AG10803 (cell line): ENCODE data around the gene STARD3.

Experiments used
- DNase-seq: peaks from one replicate; pipeline ENCODE4 v3.0.0; 2010; ENCODE audit warnings: low read depth
- H3K4me3 ChIP-seq: 2 replicates; pipeline ENCODE4 v1.5.1; 2011; ENCODE audit warnings: mild to moderate bottlenecking, low read length, control low read depth
- CTCF ChIP-seq: conservative IDR thresholded peaks from 2 replicates; pipeline ENCODE4 v1.5.1; 2011; ENCODE audit warnings: mild to moderate bottlenecking, low read length, control low read depth, inconsistent platforms

The STARD3 gene

GRCh38 chr17:39605492-39606433, 31.2 kb upstream of the STARD3 start:
- H3K4me3 ChIP-seq = no peak overlapping the region
- TF ChIP-seq CTCF = no peak
- DNase-seq = no peak

GRCh38 chr17:39606434-39607056, 30.4 kb upstream of the STARD3 start:
- H3K4me3 ChIP-seq = no peak overlapping the region
- no peak for TF ChIP-seq CTCF
- DNase-seq = no peak

GRCh38 chr17:39607057-39607850, 29.7 kb upstream of the STARD3 start:
- no peak for DNase-seq
- TF ChIP-seq CTCF = no peak
- H3K4me3 ChIP-seq = no peak overlapping the region

GRCh38 chr17:39607851-39608130, 29.2 kb upstream of the STARD3 start, which contains the start of gene NEUROD2:
Gene NEUROD2, minus strand, starts transcription at chr17:39607920. Its CDS starts 1,321 bp downstream, at chr17:39606599.
- H3K4me3 ChIP-seq = no peak within 1 kb of the TSS
- no peak for DNase-seq
- TF ChIP-seq CTCF = no peak

- H3K4me3 ChIP-seq = no peak overlapping the region
- TF ChIP-seq CTCF = no peak
- DNase-seq = no peak
These were observed 28.6 kb upstream of the STARD3 start for GRCh38 chr17:39608142-39608981.

GRCh38 chr17:39609416-39610025, 27.4 kb upstream of the STARD3 start:
- no peak overlapping the region for H3K4me3 ChIP-seq
- TF ChIP-seq CTCF = no peak
- no peak for DNase-seq
